GM12891 (cell line): ENCODE results near the gene JDP2.

Experiments used
- POLR2A ChIP-seq: IDR thresholded peaks from 2 replicates; pipeline ENCODE4 v1.6.1; 2011; ENCODE audit warnings: low read depth, low read length, control low read depth
- POLR2AphosphoS5 ChIP-seq: IDR thresholded peaks from 2 replicates; pipeline ENCODE4 v1.6.1; 2011; ENCODE audit warnings: low read depth, low read length, control low read depth
- POU2F2 ChIP-seq: IDR thresholded peaks from 2 replicates; pipeline ENCODE4 v1.6.1; 2011; ENCODE audit warnings: low read depth, mild to moderate bottlenecking, control low read depth, low read length, moderate library complexity
- SPI1 ChIP-seq: IDR thresholded peaks from 2 replicates; pipeline ENCODE4 v1.6.1; 2011; ENCODE audit warnings: low read depth, low read length, control low read depth
- TAF1 ChIP-seq: IDR thresholded peaks from 2 replicates; pipeline ENCODE4 v1.6.1; 2011; ENCODE audit warnings: low read depth, low read length, control low read depth

GRCh38 chr14:75427482-75428229, at the start of gene JDP2:
- TF ChIP-seq POLR2A (no peak), TAF1 (no peak), POLR2AphosphoS5 (no peak), POU2F2 (no peak), SPI1 (0 out of 2 replicates have a peak, but pooled peaks have one; percentile 6)
